GM20431 (cell line): ENCODE measurements around the gene TMEM239.
"Not testable (repeated sequence)": the region's sequence is repeated elsewhere in the genome, so short reads cannot be mapped to it uniquely, and the experiment has no call there.

Source experiments
- in situ Hi-C: fragments of 300-500 bp; cut with MseI, MboI; formaldehyde crosslinking; loops from one replicate; pipeline ENCODE4 v1.15.0; 2020; ENCODE audit warnings: low sequenced_read_pairs; ENCODE audit not compliant: unreplicated experiment

The TMEM239 gene

GRCh38 chr20:2816030-2816582 lies at the start of gene TMEM239:
Gene TMEM239 (plus strand): TSS chr20:2816364. CDS start chr20:2816555, 191 bp downstream.
- in situ Hi-C loops = no loop called here

DNA sequence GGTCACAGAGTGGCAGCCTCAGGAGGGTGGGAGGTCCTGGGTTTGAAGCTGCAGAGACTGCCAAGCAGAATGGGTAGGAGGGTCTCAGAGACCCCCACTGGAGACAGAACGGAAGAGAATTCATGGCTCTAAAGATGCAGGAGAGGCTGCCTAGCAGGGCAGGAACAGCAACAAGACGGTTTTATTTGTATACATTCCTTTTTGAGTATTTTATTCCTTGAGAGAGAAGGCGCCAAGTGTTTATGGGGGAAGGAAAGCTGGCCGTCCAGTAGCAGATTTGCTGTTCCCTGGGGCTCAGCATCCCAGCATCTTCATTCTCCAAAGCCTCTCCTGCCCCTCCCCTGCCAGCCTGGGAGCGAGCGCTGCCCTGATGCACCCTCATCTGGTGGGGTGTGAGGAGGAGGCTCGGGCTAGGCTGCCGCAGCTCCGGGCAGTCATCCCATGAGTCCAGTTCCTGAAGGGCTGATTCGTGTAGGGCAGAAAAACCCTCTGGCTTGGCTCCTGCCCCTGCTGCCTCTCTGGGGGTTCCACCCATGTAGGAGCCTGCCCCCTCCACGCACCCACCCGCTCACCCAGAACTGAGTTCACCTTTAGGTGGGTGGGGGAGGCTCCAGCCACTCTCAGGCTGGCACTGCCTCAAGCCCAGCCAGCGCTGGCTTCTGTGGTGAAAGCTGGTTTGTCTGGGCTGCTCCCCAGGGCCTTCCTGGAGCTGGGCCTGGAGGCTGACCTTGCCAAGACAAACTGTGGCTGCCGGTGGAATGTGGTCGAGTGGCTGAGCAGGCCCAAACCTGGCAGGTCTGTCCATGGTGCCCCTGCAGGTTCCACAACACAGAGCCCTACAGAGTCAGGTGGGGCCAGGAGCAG lies 48.2 kb upstream of the TMEM239 start:
- in situ Hi-C loops = no loop called here

DNA sequence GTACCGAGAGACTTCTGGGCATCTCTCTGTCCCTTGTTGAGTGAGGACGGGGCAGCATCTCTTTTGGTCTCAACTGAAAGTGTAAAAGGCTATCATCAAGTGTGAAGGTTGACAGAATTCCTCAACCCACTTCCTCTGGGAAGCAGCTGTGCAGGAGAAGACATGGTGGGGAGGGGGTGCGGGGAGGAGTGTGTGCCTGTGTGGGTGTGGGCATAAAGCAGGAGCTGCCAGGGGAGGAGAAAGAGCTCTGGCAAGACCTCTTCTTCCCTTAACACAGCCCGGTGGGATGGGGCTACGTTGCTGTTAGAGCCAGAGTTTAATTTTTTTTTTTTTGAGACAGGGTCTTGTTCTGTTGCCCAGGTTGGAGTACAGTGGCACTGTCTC lies 47.5 kb upstream of the TMEM239 start:
- in situ Hi-C loops = no loop called here

DNA sequence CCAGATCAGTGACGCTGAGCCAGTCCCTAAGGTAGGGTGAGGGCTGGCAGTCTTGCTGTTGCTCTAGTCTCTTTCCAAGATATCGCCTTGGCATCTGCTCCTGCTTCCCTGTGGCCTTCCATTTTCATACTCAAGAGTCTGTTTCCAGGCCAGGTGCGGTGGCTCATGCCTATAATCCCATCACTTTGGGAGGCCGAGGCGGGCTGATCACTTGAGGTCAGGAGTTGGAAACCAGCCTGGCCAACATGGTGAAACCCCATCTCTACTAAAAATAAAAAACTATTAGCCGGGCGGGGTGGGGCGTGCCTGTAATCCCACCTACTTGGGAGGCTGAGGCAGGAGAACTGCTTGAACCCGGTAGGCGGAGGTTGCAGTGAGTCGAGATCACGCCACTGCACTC lies 46.1 kb upstream of the TMEM239 start:
- in situ Hi-C loops = not testable (repeated sequence)

GRCh38 chr20:2771631-2772080 lies 44.5 kb upstream of the TMEM239 start:
- in situ Hi-C loops = no loop called here

DNA sequence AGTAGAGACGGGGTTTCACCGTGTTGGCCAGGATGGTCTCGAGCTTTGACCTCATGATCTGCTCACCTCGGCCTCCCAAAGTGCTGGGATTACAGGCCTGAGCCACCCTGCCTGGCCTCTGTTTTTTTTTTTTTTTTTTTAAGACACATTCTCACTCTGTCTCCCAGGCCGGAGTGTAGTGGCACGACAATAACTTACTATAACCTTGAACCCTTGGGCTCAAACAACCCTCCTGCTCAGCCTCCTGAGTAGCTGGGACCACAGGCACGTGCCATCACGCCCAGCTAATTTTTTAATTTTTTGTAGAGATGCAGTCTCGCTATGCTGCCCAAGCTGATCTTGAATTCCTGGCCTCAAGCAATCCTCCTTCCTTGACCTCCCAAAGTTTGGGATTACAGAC lies 42.4 kb upstream of the TMEM239 start:
- in situ Hi-C loops = no loop called here

GRCh38 chr20:2775139-2775538 lies 41.0 kb upstream of the TMEM239 start:
- in situ Hi-C loops = no loop called here

DNA sequence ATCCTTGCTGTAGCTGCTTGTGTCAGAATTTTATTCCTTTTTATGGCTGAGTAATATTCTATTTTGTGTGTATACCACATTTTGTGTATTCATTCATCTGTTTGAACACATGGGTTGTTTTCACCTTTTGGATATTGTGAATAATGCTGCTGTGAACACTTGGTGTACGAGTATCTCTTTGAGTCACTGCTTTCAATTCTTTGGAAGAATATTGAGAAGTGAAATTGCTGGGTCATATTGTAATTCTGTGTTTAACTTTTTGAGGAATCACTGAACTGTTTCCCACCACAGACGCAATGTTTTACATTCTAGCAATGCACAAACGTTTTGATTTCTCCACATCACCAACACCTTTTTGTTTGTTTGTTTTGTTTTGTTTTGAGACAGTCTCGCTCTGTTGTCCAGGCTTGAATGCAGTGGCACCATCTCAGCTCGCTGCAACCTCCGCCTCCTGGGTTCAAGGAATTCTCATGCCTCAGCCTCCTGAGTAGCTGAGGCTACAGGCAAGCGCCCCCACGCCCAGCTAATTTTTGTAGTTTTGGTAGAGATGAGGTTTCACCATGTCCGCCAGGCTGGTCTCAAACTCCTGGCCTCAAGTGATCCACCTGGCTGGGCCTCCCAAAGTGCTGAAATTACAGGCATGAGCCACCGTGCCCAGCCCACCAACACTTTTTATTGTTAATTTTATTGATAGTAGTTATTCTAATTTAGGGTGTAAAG lies 37.4 kb upstream of the TMEM239 start:
- in situ Hi-C loops = no loop called here

DNA sequence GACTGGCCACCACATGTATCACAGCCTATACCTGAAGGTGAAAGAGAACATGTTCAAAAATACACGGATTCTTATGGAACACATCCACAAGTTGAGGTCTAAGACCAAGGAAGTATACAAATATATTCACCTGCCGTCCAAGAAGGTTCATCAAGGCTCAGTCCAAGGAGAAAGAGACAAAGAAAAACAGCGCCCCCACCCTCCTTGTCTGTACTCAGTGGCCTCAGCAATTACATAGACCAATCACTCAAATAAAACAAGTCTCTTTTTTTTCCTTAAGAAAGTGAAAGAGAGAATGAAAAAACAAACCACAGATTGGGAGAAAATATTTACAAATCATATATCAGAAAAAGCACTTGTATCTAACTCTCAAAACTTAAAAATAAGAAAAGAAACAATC lies 35.2 kb upstream of the TMEM239 start:
- in situ Hi-C loops = no loop called here

DNA sequence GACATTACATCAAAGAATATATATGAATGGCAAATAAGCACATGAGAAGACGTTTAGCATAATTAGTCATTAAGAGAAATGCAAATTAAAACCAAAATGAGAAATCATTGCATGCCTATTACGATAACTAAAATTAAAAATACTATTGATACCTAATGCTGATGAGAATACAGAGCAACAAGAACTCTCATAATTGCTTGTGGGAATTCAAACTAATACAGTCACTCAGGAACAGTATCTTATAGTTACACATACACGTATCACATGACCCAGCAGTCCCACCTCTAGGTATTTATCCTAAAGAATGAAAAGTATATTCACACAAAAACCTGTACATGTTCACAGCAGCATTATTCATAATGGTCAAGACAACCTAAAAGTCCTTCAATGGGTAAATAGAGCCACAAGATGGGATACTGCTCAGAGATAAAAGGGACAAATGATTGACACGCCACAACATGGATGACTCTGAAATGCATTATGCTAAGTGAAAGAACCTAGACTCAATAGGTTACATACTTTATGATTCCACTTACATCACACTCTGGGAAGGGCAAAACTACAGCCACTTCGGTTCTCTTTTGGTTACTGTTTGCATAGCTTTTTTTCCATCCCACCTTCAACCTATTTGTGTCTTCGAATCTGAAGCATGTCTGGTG lies 32.1 kb upstream of the TMEM239 start:
- in situ Hi-C loops = no loop called here

GRCh38 chr20:2793471-2793870 lies 22.7 kb upstream of the TMEM239 start:
- in situ Hi-C loops = no loop called here

- in situ Hi-C loops = no loop called here
These were observed 21.9 kb upstream of the TMEM239 start for GRCh38 chr20:2794202-2794748.

DNA sequence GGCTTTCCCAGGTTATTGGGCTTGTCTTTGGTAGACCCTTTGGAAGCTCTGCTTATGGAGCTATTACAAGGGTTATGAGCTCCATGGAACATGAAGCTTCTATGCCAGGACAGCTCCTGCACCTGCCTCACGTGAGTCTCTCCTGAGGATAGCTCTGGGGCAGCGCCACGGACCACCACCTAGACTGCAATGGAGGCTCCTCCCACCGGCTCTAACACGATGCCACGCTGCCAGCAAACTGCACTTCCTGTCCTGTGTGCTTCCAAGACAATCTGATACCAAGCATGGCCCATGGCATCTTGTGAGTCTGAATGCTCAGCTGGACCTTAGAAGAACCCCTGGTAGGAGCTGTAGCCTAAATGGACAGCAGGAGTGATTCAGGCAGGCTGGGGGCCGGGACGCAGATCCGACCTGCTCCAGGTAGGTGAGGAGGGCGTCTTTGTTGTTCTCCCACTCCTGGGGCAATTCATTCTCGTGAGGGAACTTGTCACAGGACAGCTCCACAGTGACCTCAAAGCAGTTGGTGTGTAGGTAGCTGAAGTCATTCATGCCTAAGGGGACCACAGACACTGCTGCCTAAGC lies 21.2 kb upstream of the TMEM239 start:
- in situ Hi-C loops = no loop called here

GRCh38 chr20:2795451-2795850 lies 20.7 kb upstream of the TMEM239 start:
- in situ Hi-C loops = no loop called here

DNA sequence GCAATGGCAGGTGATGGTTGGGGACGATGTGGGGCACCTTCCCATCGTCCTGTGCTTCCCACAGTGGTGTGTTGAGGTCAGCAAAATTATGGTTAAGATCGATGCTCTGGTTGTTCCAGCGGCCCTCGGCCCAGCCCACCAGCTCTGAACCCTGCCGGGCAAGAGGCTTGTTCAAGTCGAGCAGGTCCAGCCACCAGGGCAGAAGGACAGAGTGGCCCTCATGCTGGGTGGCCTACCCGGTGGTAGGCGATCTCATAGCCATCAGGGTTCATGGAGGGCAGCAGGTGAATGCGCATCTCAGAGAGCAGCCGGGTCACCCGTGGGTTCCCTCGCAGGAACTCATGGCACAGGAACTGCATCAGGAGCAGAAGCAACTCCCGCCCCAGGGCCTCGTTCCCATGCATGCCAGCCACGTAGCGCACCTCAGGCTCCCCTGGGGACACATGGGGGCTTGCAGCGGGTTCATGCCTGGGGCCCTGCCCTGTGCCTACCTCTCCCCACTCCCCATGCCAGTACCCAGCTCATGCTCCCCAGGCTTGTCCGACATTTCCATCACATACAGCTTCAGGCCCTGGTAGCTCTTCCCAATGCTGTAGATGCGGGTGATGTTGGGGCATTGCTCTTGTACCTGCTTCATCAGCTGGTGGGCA lies 20.0 kb upstream of the TMEM239 start:
- in situ Hi-C loops = no loop called here

DNA sequence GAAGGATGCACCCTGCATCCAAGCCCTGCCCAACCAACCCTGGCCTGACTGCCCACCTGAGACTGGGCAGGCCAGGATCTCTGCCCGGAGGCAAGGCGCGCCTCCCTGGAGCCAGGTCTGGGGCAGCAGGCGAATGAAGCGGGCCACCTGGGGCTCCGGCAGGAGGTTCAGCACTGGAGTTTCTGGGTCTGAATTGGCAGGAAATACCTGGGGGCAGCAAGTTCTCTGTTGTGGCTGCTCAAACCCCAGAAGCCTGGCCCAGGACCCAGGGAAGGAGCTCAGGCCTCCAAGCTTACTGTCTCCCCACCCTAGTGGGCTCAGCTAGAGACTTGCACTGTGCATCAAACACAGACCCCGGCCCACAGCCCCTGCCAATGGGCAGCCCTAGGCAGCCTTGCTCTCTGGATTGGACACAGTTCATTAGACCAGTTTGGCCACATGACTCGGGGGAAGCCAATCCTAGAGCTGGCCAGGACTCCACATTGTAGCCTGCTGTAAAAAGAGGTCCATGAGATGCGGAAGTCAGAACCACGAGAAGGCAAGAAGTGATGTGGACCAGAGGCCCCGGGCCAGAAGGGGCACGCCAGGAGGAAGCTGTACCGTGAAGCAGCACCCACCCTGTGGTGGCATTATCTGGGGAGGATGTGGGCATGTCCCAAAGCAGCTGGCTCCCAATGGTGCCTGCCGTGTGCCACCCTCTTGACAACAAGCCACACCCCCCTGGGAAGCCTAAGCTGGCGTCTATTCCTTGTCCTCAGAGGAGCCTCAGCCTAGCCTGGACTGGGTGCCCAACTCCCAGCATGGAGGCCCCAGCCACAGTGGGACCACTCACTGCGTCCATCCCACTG lies 18.8 kb upstream of the TMEM239 start:
- in situ Hi-C loops = no loop called here

- in situ Hi-C loops = no loop called here
These were observed 17.9 kb upstream of the TMEM239 start for GRCh38 chr20:2798095-2798805.

DNA sequence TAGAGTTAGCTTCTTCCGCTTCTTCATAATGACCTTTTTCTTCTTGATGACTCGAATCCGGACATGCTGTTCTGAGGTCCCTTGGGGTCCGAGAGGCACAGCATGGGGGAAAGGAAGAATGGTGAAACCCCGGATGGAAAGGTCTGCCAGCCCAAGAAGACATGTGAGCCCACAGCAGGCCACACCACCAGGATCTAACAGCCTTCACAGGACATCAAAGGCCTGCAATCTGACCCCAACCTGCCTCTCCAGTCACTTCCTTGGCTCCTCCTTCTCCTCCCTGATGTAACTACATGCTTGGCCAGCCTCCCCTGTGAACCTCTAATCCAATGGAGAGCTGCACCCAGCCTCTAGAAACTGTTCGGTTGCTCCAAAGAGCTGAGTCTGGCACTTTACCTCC lies 17.4 kb upstream of the TMEM239 start:
- in situ Hi-C loops = no loop called here
